HepG2 (cell line): ENCODE results near the gene FHIT. TPM values are rescaled to one million over a fixed set of nuclear protein-coding genes. Genes with fewer than 3 reads are reported as not detected.

Experiments
- ATAC-seq: fragments of 200-7000 bp; cut with Tn5 transposase; 3 replicates; pipeline ENCODE4 v1.9.1; 2020; ENCODE audit warnings: mild to moderate bottlenecking, moderate library complexity
- BruUV-seq: library from RNA; stranded (reverse); fragments of 400-500 nt; replicated peaks from 2 replicates; lab custom pipeline; 2021; lab: Mats Ljungman, UMichigan
- CTCF ChIA-PET: fragments of 300-600 bp; formaldehyde crosslinking; extraction: SDS; loops from one replicate; lab custom pipeline; 2021; ENCODE audit warnings: low total read pairs, inconsistent platforms, low intra/inter-chr PET ratio; lab: Yijun Ruan, JAX
- POLR2A ChIA-PET: fragments of 350-600 bp; sonication (Branson Sonifier 250); formaldehyde crosslinking; loops from one replicate; lab custom pipeline; 2020; ENCODE audit warnings: antibody characterized with exemption, inconsistent platforms; lab: Yijun Ruan, JAX
- DNase-seq: peaks from one replicate; pipeline ENCODE4 v3.0.0-alpha.2; 2015; ENCODE audit warnings: low spot score
- FAIRE-seq: peaks from 3 replicates; lab custom pipeline; 2011; peaks lifted over from hg19 to GRCh38; lab: Jason Lieb, UNC
- H2AFZ ChIP-seq: one replicate; pipeline ENCODE4 v1.6.1; 2011; ENCODE audit warnings: low read length, inconsistent platforms
- H3K27ac ChIP-seq: fragments of 300-600 bp; 3 replicates; pipeline ENCODE4 v1.8.0; 2011; ENCODE audit warnings: mixed run types, mild to moderate bottlenecking, mixed read lengths, low read length, inconsistent platforms; ENCODE audit not compliant: insufficient read depth; ENCODE audit errors: extremely low read length
- H3K27me3 ChIP-seq, 2 experiments: fragments of 200-600 bp in 1 of 2; 2 replicates in 1 of 2; 3 replicates in 1 of 2; pipeline versions ENCODE4 v1.6.0 to v1.8.0; 2011; ENCODE audit warnings: low read length in 2 of 2, mild to moderate bottlenecking in 2 of 2, moderate library complexity in 2 of 2, inconsistent platforms in 1 of 2; ENCODE audit not compliant: insufficient read depth in 2 of 2, control insufficient read depth in 1 of 2
- H3K36me3 ChIP-seq, 2 experiments: fragments of 200-600 bp in 1 of 2; replicated peaks in 1 of 2; 2 replicates in 1 of 2; 3 replicates in 1 of 2; pipeline versions ENCODE4 v1.5.1 to v1.8.0; 2011; ENCODE audit warnings: low read length in 2 of 2, inconsistent platforms in 1 of 2; ENCODE audit not compliant: insufficient read depth in 2 of 2, control insufficient read depth in 1 of 2
- H3K4me1 ChIP-seq: 2 replicates; pipeline ENCODE4 v1.5.1; 2012; ENCODE audit warnings: low read length, inconsistent platforms; ENCODE audit not compliant: insufficient read depth
- H3K4me2 ChIP-seq: 2 replicates; pipeline ENCODE4 v1.6.0; 2011; ENCODE audit warnings: low read depth, low read length, inconsistent platforms
- H3K4me3 ChIP-seq, 3 experiments: fragments of 200-600 bp in 1 of 3; sonication (generic), shearing (Covaris generic) in 1 of 3; replicated peaks in 1 of 3; 2 replicates each; pipeline ENCODE4 v1.5.1; 2011 to 2016; ENCODE audit warnings: low read length in 3 of 3, inconsistent platforms in 2 of 3, low read depth in 2 of 3, mild to moderate bottlenecking in 2 of 3, control low read depth in 1 of 3, mixed read lengths in 1 of 3; ENCODE audit not compliant: insufficient read depth in 1 of 3
- H3K79me2 ChIP-seq: one replicate; pipeline ENCODE4 v1.6.1; 2011; ENCODE audit warnings: low read length, inconsistent platforms; ENCODE audit not compliant: insufficient read depth
- H3K9ac ChIP-seq: 2 replicates; pipeline ENCODE4 v1.6.0; 2011; ENCODE audit warnings: mild to moderate bottlenecking, low read depth, low read length, inconsistent platforms; ENCODE audit not compliant: insufficient read depth
- H3K9me3 ChIP-seq: 2 replicates; pipeline ENCODE4 v1.5.1; 2012; ENCODE audit warnings: mild to moderate bottlenecking, low read length
- H4K20me1 ChIP-seq: 2 replicates; pipeline ENCODE4 v1.6.0; 2011; ENCODE audit warnings: inconsistent platforms, mild to moderate bottlenecking, low read length, moderate library complexity; ENCODE audit not compliant: insufficient read depth
- CBX2 ChIP-seq, 2 experiments: fragments of 200-600 bp in 1 of 2; sonication (generic); formaldehyde crosslinking in 1 of 2; IDR thresholded peaks; 2 replicates each; pipeline versions ENCODE4 v1.7.0 to v1.8.1; 2018 to 2022; ENCODE audit warnings: low read depth in 2 of 2, low read length in 1 of 2, mild to moderate bottlenecking in 1 of 2, missing genetic modification reagents in 1 of 2
- DZIP1 ChIP-seq: sonication (generic); formaldehyde crosslinking; IDR thresholded peaks from 2 replicates; pipeline ENCODE4 v1.5.0; 2020; ENCODE audit warnings: mild to moderate bottlenecking, missing genetic modification reagents
- STAG1 ChIP-seq: sonication (generic); formaldehyde crosslinking; IDR thresholded peaks from 2 replicates; pipeline ENCODE4 v1.4.0; 2020; ENCODE audit warnings: missing genetic modification reagents
- UBTF ChIP-seq: sonication (generic); formaldehyde crosslinking; IDR thresholded peaks from 2 replicates; pipeline ENCODE4 v1.4.0; 2020; ENCODE audit warnings: mild to moderate bottlenecking, missing genetic modification reagents
- ZMAT3 ChIP-seq: sonication (generic); formaldehyde crosslinking; conservative IDR thresholded peaks from 2 replicates; pipeline ENCODE4 v1.7.0; 2021; ENCODE audit warnings: missing genetic modification reagents
- WGBS: methylation state at CpG from one replicate; pipeline ENCODE4 v1.1.6; 2017; ENCODE audit warnings: low lambda C conversion rate; 5-methylcytosine and 5-hydroxymethylcytosine counted together
- in situ Hi-C: cut with HindIII; loops from 2 replicates; pipeline ENCODE4 v1.10.0; 2017; ENCODE audit warnings: low pct_unique_long_range_greater_than_20kb; ENCODE audit not compliant: extremely low pct_ligation_motif_present
- intact Hi-C: fragments of 100-400 bp; cut with micrococcal nuclease; formaldehyde crosslinking; loops from one replicate; pipeline ENCODE4 v1.10.0; 2022; ENCODE audit not compliant: unreplicated experiment
- polyA plus RNA-seq, 8 experiments: library from polyadenylated mRNA; depleted of rRNA in 3 of 8; stranded (reverse) in 7 of 8; unstranded in 1 of 8; fragments of >200 nt; fragmentation: Illumina TruSeq in 4 of 8; extraction: Trizol in 4 of 8; gene quantifications; 2 replicates each; pipeline versions ENCODE4 v1.2.1 to v1.2.3, GENCODE V29; 2011 to 2016; ENCODE audit warnings: low read depth in 4 of 8, missing spikeins in 1 of 8, mixed read lengths in 1 of 8; ENCODE audit not compliant: insufficient read depth in 1 of 8
- total RNA-seq, 5 experiments: library from RNA; depleted of rRNA; stranded (reverse); fragments of >200 nt; fragmentation: Illumina TruSeq; extraction: Trizol; gene quantifications; 2 replicates each; pipeline ENCODE4 v1.2.3, GENCODE V29; 2016; ENCODE audit warnings: low read depth in 1 of 5

FHIT gene
- total and polyA plus RNA-seq, 2 of the 13 experiments (the other 11 are each of a cell fraction or from before 2014, with no cell fraction given), result 4.0 to 4.6 TPM

GRCh38 chr3:61172684-61173083 is 78.6 kb downstream of the FHIT start:
- in situ Hi-C loops, result no loop called here
- H3K9me3 ChIP-seq, result no peaks in the 10 kb centered on the region
- TF ChIP-seq STAG1 (CRISPR knock-in tag), result peak; percentile 20; the same call in 1 of the 2 replicates
- TF ChIP-seq CBX2 (IDR thresholded peaks at IDR 0.05; ENCODE audit: low read depth, low read length), result no peak
- no peak for TF ChIP-seq CBX2 (CRISPR knock-in tag; IDR thresholded peaks at IDR 0.05; ENCODE audit: low read depth)
- no peak for TF ChIP-seq ZMAT3 (CRISPR knock-in tag)
- no peak for TF ChIP-seq UBTF (CRISPR knock-in tag)
- no peak for TF ChIP-seq DZIP1 (CRISPR knock-in tag)
- TF ChIP-seq, all 625 proteins: peak for 1
- intact Hi-C loops, result loop anchor here (5.0 kb wide), 1 partner anchor 200 kb away; no protein-coding TSS in a partner anchor
- ATAC-seq (peak; percentile 68; the same call in 2 of the 3 replicates), DNase-seq (peak; percentile 6), FAIRE-seq (no peak)
- H3K27me3 ChIP-seq, result no peaks in the 10 kb centered on the region
- CTCF ChIA-PET, result no interaction called here
- BruUV-seq, result no TSS peak
- H3K9ac ChIP-seq, result no peak overlapping the region
- no peak overlapping the region for H3K4me3 ChIP-seq
- H3K4me2 ChIP-seq, result no peak overlapping the region
- H2AFZ ChIP-seq, result no peak overlapping the region
- no peaks in the 10 kb centered on the region for H4K20me1 ChIP-seq
- no peak overlapping the region for H3K27ac ChIP-seq
- POLR2A ChIA-PET, result no interaction called here
- 41% methylated on average over 2 of the region's 2 CpGs for WGBS
- no peaks in the 10 kb centered on the region for H3K79me2 ChIP-seq
- no peaks in the 10 kb centered on the region for H3K36me3 ChIP-seq
- peaks cover 10% of the 10 kb centered on the region for H3K4me1 ChIP-seq
